NOMO-1 treated with DMSO at 0.1 percent for 48 hours (cell line): ENCODE measurements around the gene HOMER1.
"Not testable (repeated sequence)": the region's sequence is repeated elsewhere in the genome, so short reads cannot be mapped to it uniquely, and the experiment has no call there.

Experiments used
- DNase-seq: peaks from one replicate; lab custom pipeline; 2025; ENCODE audit not compliant: unreplicated experiment; lab: John Stamatoyannopoulos, UW

HOMER1 gene

GRCh38 chr5:79423296-79423695 is 90.6 kb downstream of the HOMER1 start:
- no peak for DNase-seq

DNA sequence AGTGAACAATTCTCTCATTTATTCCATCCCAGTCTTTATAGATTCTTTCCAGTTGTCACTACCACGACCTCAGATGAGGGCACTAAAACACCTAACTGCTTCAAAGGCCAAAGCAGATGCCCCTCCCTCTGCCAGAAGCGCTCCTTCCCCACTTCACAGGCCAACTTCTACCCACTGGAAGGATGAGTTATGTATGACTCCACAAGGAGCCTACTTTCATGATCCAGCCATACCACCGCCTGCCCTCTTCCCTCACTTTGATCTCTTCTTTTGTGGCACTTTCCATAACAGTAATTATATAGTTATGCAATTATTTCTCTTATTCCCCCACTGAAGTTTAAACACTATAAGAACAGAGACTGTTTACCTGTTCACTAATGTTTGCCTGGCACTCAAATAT is 93.7 kb downstream of the HOMER1 start:
- no peak for DNase-seq

DNA sequence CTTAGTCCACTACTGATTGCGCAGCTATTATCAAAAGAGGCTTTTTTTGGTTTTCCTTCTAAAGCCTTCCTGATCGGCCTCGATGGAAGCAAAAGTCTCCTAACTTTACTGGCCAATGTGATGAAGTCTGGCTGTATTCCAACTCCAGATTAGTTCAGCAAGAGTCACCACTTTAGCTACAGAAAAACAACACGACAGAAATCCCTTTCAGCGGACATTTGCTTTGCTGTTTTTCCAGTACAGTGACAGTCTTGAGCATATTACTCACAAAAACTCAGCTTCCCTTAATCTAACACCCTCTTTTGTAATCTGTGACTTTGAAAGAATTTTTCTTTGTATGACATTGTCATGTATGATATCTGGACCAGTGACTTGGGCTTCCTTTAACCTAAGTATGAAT is 95.7 kb downstream of the HOMER1 start:
- no peak for DNase-seq

DNA sequence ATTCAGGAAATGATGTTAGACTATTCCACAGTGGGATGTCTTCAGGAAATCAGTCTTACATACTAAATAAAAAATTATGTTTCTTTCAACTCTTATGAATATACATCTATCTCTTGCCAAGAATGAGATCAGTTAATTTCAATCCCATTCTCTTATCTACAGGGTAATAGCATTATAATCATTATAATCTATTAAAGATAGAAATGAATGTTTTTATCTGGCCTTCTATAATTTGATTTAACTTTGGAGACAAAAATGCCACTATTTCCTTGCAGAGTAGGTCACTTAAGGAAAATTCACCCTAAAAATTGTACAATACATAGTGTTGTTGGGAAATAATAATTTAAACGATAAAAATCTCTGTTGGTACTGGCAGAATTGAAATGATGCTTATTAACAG is 96.4 kb downstream of the HOMER1 start:
- no peak for DNase-seq

- DNase-seq: peak; percentile 89
Measured at GRCh38 chr5:79416499-79416898, 97.4 kb downstream of the HOMER1 start.

GRCh38 chr5:79413112-79413511 is 100.8 kb downstream of the HOMER1 start:
- DNase-seq: no peak

DNA sequence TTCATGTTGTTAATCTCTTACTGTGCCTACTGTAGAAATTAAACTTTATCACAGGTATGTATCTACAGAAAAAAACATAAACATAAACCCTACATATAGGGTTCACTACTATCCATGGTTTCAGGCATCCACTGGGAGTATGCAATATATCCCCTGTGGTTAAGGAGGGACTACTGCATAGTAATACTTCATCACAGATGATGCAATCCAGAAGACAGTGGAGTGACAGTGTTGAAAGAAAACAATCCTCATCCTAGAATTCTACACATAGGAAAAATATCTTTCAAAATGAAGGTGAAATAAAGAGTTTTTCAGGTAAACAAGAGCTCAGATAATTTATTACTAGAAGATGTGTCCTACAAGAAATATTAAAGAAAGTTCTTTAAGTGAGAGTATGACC is 105.9 kb downstream of the HOMER1 start:
- no peak for DNase-seq

DNA sequence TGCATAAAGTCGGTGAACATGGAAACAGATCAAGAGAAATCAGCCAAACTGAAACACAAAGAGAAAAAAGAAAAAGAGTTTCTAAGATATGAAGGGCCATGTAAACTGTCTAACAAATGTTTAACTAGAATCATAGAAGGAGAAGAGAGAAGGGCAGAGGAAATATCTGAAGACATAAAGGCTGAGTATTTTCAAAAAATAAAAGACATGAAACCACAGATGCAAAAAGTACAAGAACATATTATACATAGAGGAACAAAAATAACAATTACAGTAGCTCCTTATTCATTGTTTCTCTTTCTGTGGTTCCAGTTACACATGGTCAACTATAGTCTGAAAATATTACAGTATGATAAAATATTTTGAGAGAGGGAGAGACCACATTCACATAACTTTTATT is 106.3 kb downstream of the HOMER1 start:
- no peak for DNase-seq

- DNase-seq: no peak
Measured at GRCh38 chr5:79401216-79401615, 112.7 kb downstream of the HOMER1 start.

DNA sequence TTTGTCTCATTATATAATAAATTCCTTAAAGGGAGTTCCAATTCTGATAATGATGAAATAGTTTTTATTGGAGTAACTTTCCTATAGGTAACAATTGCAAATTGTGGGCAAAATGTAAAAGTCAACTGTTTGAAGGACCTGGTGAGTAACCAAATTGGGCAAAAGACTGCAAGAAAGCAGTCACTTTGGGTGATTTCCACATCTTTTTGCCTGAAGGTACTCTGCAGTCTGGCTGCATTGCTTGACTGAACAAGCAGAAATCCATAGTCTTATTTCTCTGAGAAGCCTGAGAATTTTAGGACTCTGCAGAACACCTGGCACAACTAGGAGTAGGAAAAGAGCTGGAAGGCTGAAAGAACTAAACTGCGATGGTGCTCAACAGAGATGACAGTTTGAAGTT is 114.9 kb downstream of the HOMER1 start:
- DNase-seq: no peak

DNA sequence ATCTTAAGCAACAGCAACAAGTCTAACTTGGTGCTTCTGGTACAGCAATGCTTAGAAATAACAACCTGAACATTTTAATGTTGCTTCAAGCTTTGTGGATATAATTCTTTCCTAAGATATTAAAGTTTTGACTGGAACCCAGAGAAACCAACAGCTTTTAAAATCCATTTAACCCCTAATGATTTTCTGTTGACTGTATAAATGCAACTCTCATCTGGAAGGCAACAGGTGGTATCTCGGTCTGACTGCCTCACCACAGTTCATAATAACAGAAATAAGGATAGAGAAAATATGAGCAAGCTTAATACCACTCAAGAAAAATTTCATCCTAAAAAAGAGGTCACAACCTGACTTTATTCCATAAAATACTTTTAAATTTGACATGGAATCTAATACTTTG is 116.9 kb downstream of the HOMER1 start:
- no peak for DNase-seq

GRCh38 chr5:79396265-79396664 is 117.7 kb downstream of the HOMER1 start:
- DNase-seq: no peak

DNA sequence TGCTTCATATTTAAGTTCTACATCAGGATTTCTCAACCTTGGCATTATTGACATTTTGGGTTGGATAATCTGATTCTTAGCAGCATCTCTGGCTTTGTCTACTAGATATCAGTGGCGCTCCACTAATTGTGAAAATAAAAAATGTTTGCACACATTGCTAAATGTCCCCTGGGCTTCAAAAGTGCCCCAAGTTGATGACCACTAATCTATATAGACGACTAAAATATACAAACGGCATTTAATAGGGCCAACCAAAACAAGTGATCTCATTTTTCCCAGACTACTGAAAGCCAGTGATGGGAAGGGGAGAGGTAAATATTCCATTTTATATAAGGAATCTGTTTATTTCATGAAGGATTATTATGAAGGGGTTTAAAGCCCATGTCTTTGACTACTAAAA is 118.6 kb downstream of the HOMER1 start:
- no peak for DNase-seq

DNA sequence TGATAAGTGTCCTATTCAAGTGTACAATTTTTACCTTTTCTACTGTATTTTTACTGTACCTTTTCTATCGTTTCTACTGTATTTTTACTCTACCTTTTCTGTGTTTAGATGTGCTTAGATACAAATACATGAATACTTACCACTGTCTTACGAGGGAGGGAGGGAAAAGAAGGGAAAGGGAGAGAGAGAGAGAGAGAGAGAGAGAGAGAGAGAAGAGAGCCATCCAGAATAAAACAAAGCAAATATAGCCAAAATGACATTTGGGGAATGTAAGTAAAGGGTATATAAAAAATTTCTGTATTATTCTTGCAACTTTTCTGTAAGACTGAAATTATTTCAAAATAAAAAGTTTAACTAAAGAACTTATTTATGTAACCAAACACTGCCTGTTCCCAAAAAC is 121.2 kb downstream of the HOMER1 start:
- DNase-seq: no peak

- DNase-seq: no peak
Measured at GRCh38 chr5:79386679-79387078, 127.3 kb downstream of the HOMER1 start.

GRCh38 chr5:79385126-79385525 is 128.8 kb downstream of the HOMER1 start:
- DNase-seq: not testable (repeated sequence)

GRCh38 chr5:79378510-79379186 is 135.3 kb downstream of the HOMER1 start:
- DNase-seq: peak; percentile 1

- DNase-seq: no peak
Measured at GRCh38 chr5:79357398-79357797, 156.5 kb downstream of the HOMER1 start.

GRCh38 chr5:79349881-79350280 is 164.1 kb downstream of the HOMER1 start:
- DNase-seq: no peak

- DNase-seq: no peak
Measured at GRCh38 chr5:79349047-79349446, 164.9 kb downstream of the HOMER1 start.

DNA sequence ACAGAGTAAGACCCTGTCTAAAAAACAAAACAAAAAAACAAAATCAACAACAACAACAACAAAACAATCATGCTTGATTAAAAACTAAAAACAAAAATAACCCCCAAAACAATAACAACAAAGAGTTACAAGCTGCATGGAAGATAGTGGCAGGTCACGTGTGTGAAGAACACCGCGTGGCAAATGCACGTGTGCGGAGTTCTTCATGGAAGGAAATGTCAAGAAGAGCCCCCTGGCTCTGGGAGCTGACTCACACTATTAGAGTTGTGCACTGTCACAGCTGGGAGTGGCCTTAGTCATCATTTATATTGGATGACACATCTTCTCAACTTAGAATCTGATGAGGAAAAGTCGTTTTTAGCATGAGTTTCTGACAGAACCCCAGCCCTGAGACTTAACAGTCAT is 167.5 kb downstream of the HOMER1 start:
- no peak for DNase-seq

DNA sequence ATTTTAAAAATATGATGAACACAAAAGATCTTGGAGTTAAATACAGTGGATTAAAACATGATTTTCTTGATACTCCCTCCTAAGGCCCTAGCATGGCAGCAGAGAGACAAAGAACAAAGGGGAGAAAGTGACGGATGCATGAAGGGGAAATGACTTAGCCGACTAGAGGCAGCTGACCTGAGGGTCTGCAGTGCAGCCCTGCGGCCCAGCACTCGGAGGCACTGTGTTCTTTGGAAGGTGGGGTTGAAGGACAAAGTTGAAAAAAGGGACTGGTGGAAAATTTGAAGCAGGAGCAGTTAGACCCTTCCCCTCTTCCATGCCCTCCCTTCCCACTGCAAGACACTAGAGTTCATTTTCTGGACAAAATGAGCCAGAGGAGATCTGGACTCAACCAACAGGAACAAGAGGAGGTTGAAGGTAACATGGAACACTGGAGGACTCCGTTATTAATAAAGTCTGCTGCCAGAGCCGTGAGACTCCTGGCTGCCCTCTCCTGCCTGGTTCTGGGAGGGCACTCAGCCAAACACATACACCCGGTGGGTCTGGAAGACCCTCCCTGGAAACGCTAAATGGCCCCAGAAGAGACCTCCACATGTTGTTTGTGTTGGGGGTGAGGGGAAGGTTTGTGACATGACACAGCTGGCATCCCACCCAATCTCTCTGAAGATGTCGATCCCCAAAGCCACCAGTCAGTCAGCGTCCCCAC is 179.9 kb downstream of the HOMER1 start:
- no peak for DNase-seq

GRCh38 chr5:79330071-79330470 is 183.9 kb downstream of the HOMER1 start:
- DNase-seq: no peak
